AG04449 (cell line): ENCODE results near the gene UBAP2L.

Experiments used
- CTCF ChIA-PET: fragments of 350-600 bp; formaldehyde crosslinking; extraction: SDS; loops from one replicate; lab custom pipeline; 2021; ENCODE audit warnings: antibody characterized with exemption; lab: Yijun Ruan, JAX
- POLR2A ChIA-PET: fragments of 400-600, 350-600 bp; formaldehyde crosslinking; extraction: SDS; loops from one replicate; lab custom pipeline; 2020; ENCODE audit warnings: antibody characterized with exemption, inconsistent platforms; lab: Yijun Ruan, JAX
- DNase-seq: peaks from one replicate; pipeline ENCODE4 v3.0.0-alpha.2; 2010; ENCODE audit warnings: low read depth, low spot score
- H3K4me3 ChIP-seq: 2 replicates; pipeline ENCODE4 v1.5.1; 2011; ENCODE audit warnings: low read depth, mild to moderate bottlenecking, control low read depth, low read length
- TF ChIP-seq, protein P1 (sequence below): IDR thresholded peaks from one replicate; pipeline ENCODE4 v1.5.1; 2011; ENCODE audit warnings: mild to moderate bottlenecking, moderate library complexity, low read length, control low read depth, inconsistent platforms; ENCODE audit not compliant: insufficient read depth; ENCODE audit errors: missing control alignments

Gene UBAP2L

DNA sequence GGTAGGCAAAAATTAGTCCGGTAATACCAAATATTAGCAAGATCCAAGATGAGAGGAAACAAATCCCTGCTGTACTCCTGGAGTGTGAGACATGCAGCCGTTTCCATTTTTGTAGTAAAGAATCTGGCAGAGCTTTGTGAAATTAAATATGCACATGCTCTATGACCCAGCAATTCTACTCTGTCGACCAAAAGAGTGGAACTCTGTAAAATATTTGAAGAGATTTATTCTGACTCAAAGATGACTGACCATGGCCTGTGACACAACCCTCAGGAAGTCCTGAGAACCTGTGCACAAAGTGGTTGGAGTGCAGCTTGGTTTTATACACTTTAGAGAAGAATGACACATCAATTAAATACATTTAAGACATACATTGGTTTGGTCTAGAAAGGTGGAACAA is 67.9 kb downstream of the UBAP2L start:
- H3K4me3 ChIP-seq: no peak overlapping the region
- ChIA-PET CTCF (interaction anchor here (0.6 to 1.2 kb wide), 3 partner anchors 45 to 191 kb away, joined by 3 read pairs; no protein-coding TSS in a partner anchor), POLR2A (no interaction called here)
- TF ChIP-seq, protein P1, sequence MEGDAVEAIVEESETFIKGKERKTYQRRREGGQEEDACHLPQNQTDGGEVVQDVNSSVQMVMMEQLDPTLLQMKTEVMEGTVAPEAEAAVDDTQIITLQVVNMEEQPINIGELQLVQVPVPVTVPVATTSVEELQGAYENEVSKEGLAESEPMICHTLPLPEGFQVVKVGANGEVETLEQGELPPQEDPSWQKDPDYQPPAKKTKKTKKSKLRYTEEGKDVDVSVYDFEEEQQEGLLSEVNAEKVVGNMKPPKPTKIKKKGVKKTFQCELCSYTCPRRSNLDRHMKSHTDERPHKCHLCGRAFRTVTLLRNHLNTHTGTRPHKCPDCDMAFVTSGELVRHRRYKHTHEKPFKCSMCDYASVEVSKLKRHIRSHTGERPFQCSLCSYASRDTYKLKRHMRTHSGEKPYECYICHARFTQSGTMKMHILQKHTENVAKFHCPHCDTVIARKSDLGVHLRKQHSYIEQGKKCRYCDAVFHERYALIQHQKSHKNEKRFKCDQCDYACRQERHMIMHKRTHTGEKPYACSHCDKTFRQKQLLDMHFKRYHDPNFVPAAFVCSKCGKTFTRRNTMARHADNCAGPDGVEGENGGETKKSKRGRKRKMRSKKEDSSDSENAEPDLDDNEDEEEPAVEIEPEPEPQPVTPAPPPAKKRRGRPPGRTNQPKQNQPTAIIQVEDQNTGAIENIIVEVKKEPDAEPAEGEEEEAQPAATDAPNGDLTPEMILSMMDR: no peak
- DNase-seq: no peak

DNA sequence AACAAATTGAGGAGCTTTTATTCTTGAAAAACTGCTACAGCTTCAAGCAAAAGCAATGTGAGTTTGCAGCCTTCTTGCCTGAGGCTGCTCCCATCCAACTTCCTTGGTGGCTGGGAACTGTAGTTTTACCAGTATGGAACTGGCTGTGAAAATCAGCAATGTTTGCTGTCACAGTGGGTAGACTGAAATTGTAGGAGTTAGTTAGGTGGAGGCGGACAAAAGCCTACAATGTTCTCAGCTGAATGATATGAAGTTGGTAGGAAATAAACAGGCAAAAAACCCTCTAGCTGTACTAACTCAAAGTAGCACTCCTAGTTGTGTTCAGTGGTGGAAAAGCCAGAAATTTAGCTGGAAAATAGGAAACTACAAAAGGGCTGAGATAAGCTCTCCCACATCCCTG is 70.2 kb downstream of the UBAP2L start:
- POLR2A ChIA-PET: interaction anchor here (1.2 kb wide), 1 partner anchor 36 kb away, joined by 6 read pairs; no protein-coding TSS in a partner anchor
- TF ChIP-seq, protein P1: no peak
- CTCF ChIA-PET: interaction anchor here (1.1 to 1.3 kb wide), 3 partner anchors 12 to 44 kb away, joined by 3 read pairs; no protein-coding TSS in a partner anchor
- no peak for DNase-seq
- no peak overlapping the region for H3K4me3 ChIP-seq

DNA sequence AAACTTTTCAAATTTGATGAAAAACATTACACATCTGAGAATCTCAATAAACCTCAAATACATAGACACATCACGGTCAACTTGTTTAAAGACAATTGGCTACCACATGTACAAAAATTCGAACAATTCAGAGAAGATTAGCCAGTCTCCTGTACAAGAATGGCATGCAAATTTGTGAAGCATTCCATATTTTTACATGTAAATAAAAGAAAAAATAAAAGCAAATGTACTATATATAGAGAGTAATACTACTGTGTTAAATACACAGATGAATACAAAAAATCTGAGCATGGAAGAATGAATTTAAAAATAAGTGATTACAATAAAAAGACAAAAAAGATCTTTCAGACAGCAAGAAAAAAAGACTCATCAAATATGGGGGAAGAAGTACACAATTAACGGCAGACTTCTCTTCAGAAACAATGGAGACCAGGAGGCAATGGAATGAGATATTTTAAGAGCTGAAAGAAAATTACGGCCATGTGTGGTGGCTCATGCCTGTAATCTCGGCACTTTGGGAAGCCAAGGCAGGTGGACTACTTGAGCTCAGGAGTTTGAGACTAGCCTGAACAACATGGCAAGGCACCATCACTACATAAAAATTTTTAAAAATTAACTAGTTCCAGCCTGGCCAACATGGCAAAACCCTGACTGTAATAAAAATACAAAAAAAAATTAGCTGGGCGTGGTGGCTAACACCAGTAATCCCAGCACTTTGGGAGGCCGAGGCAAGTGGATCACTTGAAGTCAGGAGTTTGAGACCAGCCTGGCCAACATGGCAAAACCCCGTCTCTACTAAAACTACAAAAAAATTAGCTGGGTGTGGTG is 74.9 kb downstream of the UBAP2L start:
- DNase-seq: no peak
- TF ChIP-seq, protein P1: no peak
- ChIA-PET CTCF (interaction anchor here (1.0 to 2.0 kb wide), 3 partner anchors 10 to 29 kb away, joined by 3 to 6 read pairs (median 3); no protein-coding TSS in a partner anchor), POLR2A (interaction anchor here (0.7 kb wide), 1 partner anchor 74 kb away, joined by 3 read pairs; no protein-coding TSS in a partner anchor)
- H3K4me3 ChIP-seq: no peak overlapping the region

DNA sequence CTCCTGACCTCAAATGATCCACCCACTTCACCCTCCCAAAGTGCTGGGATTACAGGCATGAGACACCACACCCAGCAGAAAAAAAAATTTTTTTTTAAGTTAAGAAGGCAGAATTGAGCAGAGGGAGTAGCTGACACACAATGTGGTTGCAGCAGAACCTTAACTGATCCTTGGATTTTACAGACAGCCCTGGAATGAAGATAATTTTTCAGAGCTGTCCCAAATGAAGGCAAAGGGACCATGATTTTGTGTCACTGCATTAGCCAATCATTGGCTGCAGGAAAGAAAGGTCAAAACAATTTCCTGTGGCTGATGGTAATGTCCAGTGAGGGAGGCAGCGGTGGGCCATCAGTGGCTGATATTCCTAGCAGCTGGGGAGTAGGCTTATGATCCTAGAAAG is 80.8 kb downstream of the UBAP2L start:
- no peak for DNase-seq
- CTCF ChIA-PET: interaction anchor here (0.9 to 1.1 kb wide), 2 partner anchors 21 to 29 kb away, joined by 3 read pairs; partner anchors contain the start of gene HAX1

DNA sequence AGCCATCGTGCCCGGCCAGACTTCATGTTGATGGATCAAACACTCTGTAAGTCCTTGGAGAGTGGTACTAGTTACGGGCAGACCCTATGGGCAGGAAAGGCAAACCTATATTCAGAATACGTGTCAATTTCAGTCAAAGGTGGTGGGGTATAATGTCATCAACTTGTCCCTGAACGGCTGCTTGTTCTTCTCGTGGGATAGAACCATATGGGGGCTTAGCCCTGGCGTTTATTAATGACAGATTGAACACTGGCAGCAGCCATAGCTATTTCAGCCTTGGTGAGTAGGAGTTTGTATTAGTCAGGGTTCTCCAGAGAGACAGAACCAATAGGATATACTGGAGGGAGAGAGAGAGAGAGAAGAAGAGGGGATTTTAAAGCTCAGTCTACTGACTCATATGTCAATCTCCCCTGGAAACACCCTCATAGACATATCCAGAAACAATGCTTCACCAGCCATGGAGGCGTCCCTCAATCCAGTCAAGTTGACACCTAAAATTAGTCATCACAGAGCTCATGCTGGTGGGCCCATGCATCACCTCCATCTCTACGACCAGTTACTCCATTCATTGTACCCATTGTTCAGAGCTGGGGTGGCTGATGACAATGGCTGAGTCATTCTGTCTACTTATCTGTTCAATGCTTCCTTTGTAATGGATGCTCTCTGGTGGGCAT is 84.0 kb downstream of the UBAP2L start:
- H3K4me3 ChIP-seq: no peak overlapping the region
- POLR2A ChIA-PET: no interaction called here
- CTCF ChIA-PET: interaction anchor here (0.5 to 3.1 kb wide), 6 partner anchors 8 to 691 kb away, joined by 3 to 18 read pairs (median 8); partner anchors contain the start of gene ATP8B2
- no peak for DNase-seq
- TF ChIP-seq, protein P1: no peak

More for the DNA sequence above, 80.8 kb downstream of the UBAP2L start:
- POLR2A ChIA-PET: no interaction called here
- no peak overlapping the region for H3K4me3 ChIP-seq
- TF ChIP-seq, protein P1: no peak
